Breast epithelium (tissue), 3 donors: ENCODE data around the gene MAPK1.

Experiments used
- POLR2A ChIP-seq: fragments of 450-650 bp; IDR thresholded peaks from one replicate; pipeline ENCODE4 v1.6.1; 2016; ENCODE audit warnings: antibody characterized with exemption, mild to moderate bottlenecking, moderate library complexity
- TF ChIP-seq, protein P1 (sequence below), 3 donors: fragments of 450-650 bp; IDR thresholded peaks; one replicate each; pipeline ENCODE4 v1.5.1; 2016 to 2017; ENCODE audit warnings: antibody characterized with exemption in 3 of 3, mild to moderate bottlenecking in 3 of 3, moderate library complexity in 3 of 3

DNA sequence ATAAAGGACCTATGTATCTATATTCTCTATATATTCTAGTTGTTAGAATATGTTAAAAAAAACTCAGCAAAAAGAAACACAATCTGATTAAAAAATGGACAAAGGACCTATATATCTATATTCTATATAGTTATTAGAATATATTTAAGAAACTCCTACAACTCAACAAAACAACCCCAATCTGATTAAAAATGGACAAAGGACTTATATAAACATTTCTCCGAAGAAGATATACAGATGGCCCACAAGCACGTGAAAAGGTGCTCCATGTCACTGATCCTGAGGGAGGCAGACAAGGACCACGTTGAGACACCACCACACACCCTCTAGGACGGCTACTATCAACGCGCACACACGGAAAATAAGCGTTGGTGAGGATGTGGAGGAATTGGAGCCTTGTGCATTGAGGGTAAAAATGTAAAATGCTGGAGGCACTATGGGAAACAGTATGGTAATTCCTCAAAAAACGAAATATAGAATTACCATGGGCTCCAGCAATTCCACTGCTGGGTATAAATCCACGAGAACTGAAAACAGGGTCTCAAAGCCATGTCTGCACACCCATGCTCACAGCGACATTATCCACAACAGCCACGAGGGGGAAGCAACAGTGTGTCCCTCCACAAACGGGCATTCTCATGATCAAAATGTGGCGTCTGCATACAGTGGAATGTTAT is 154.6 kb downstream of the MAPK1 start:
- TF ChIP-seq, protein P1, sequence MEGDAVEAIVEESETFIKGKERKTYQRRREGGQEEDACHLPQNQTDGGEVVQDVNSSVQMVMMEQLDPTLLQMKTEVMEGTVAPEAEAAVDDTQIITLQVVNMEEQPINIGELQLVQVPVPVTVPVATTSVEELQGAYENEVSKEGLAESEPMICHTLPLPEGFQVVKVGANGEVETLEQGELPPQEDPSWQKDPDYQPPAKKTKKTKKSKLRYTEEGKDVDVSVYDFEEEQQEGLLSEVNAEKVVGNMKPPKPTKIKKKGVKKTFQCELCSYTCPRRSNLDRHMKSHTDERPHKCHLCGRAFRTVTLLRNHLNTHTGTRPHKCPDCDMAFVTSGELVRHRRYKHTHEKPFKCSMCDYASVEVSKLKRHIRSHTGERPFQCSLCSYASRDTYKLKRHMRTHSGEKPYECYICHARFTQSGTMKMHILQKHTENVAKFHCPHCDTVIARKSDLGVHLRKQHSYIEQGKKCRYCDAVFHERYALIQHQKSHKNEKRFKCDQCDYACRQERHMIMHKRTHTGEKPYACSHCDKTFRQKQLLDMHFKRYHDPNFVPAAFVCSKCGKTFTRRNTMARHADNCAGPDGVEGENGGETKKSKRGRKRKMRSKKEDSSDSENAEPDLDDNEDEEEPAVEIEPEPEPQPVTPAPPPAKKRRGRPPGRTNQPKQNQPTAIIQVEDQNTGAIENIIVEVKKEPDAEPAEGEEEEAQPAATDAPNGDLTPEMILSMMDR (IDR thresholded peaks at IDR 0.05) = peak; percentile 41 to 82 (median 75)
- no peak for TF ChIP-seq POLR2A
